AG10803 (cell line): ENCODE results near the gene PKD1L1.

Experiments
- DNase-seq: peaks from one replicate; pipeline ENCODE4 v3.0.0; 2010; ENCODE audit warnings: low read depth
- H3K4me3 ChIP-seq: 2 replicates; pipeline ENCODE4 v1.5.1; 2011; ENCODE audit warnings: mild to moderate bottlenecking, low read length, control low read depth
- CTCF ChIP-seq: conservative IDR thresholded peaks from 2 replicates; pipeline ENCODE4 v1.5.1; 2011; ENCODE audit warnings: mild to moderate bottlenecking, low read length, control low read depth, inconsistent platforms

The PKD1L1 gene

GRCh38 chr7:47956220-47956619, 8.0 kb upstream of the PKD1L1 start:
- DNase-seq, result no peak
- TF ChIP-seq CTCF, result no peak
- H3K4me3 ChIP-seq, result no peak overlapping the region

- no peak overlapping the region for H3K4me3 ChIP-seq
- no peak for TF ChIP-seq CTCF
- peak; percentile 69 for DNase-seq
These were observed 6.1 kb upstream of the PKD1L1 start for GRCh38 chr7:47954231-47954911.

GRCh38 chr7:47953822-47954221, 5.6 kb upstream of the PKD1L1 start:
- no peak overlapping the region for H3K4me3 ChIP-seq
- no peak for TF ChIP-seq CTCF
- no peak for DNase-seq

- no peak for TF ChIP-seq CTCF
- DNase-seq, result no peak
- H3K4me3 ChIP-seq, result no peak overlapping the region
These were observed 4.0 kb upstream of the PKD1L1 start for GRCh38 chr7:47952224-47952623.

- H3K4me3 ChIP-seq, result no peak overlapping the region
- no peak for DNase-seq
- no peak for TF ChIP-seq CTCF
These were observed 3.1 kb upstream of the PKD1L1 start for GRCh38 chr7:47951374-47951773.

GRCh38 chr7:47950714-47951113, 2.4 kb upstream of the PKD1L1 start:
- TF ChIP-seq CTCF, result no peak
- H3K4me3 ChIP-seq, result no peak overlapping the region
- DNase-seq, result no peak

GRCh38 chr7:47949703-47950102, 1.4 kb upstream of the PKD1L1 start:
- no peak overlapping the region for H3K4me3 ChIP-seq
- no peak for DNase-seq
- TF ChIP-seq CTCF, result no peak
